HG03565 (cell line): ENCODE data around the gene FABP3.

Source experiments
- ATAC-seq: cut with Tn5 transposase; IDR thresholded peaks from one replicate; pipeline ENCODE4 v1.9.1; 2021; ENCODE audit warnings: mild to moderate bottlenecking, moderate library complexity; ENCODE audit not compliant: unreplicated experiment

FABP3 gene

GRCh38 chr1:31373056-31373896 lies at the start of gene FABP3:
Gene FABP3, minus strand, starts transcription at chr1:31373076. Its CDS starts 62 bp downstream, at chr1:31373014.
- no peak for ATAC-seq

- ATAC-seq = no peak
Measured at GRCh38 chr1:31421371-31422040, 48.6 kb upstream of the FABP3 start.

GRCh38 chr1:31420716-31421115 lies 47.8 kb upstream of the FABP3 start:
- no peak for ATAC-seq

- ATAC-seq = no peak
Measured at GRCh38 chr1:31418626-31419323, 45.9 kb upstream of the FABP3 start.

GRCh38 chr1:31417148-31417547 lies 44.3 kb upstream of the FABP3 start:
- ATAC-seq = no peak

- no peak for ATAC-seq
Measured at GRCh38 chr1:31416101-31416736, 43.3 kb upstream of the FABP3 start.

GRCh38 chr1:31415658-31416057 lies 42.8 kb upstream of the FABP3 start:
- ATAC-seq = no peak

GRCh38 chr1:31414980-31415370 lies 42.1 kb upstream of the FABP3 start:
- ATAC-seq = no peak

GRCh38 chr1:31413405-31414001 lies 40.6 kb upstream of the FABP3 start:
- no peak for ATAC-seq

GRCh38 chr1:31412732-31413404 lies 40.0 kb upstream of the FABP3 start, which contains the start of gene SERINC2:
Gene SERINC2, plus strand, starts transcription at chr1:31413213. Its CDS starts 53 bp downstream, at chr1:31413266.
- no peak for ATAC-seq

GRCh38 chr1:31412205-31412604 lies 39.3 kb upstream of the FABP3 start:
- no peak for ATAC-seq

GRCh38 chr1:31410871-31411270 lies 38.0 kb upstream of the FABP3 start:
- ATAC-seq = no peak

- ATAC-seq = no peak
Measured at GRCh38 chr1:31409946-31410858, 37.3 kb upstream of the FABP3 start.

GRCh38 chr1:31408788-31409318 lies 36.0 kb upstream of the FABP3 start:
- no peak for ATAC-seq

- ATAC-seq = no peak
Measured at GRCh38 chr1:31407029-31407626, 34.3 kb upstream of the FABP3 start.

GRCh38 chr1:31405578-31406245 lies 32.8 kb upstream of the FABP3 start:
- no peak for ATAC-seq

- no peak for ATAC-seq
Measured at GRCh38 chr1:31401241-31401640, 28.4 kb upstream of the FABP3 start.

- no peak for ATAC-seq
Measured at GRCh38 chr1:31400393-31400792, 27.5 kb upstream of the FABP3 start.
